ENCODE measurements around the gene LRG1.

Gene LRG1

GRCh38 chr19:4510435-4511255 is 29.2 kb downstream of the LRG1 start:
- Histone ChIP-seq H3K4me1 (ENCODE audit: insufficient read depth, poor library complexity, severe bottlenecking) (no peaks in the 10 kb centered on the region), H3K27ac (ENCODE audit: poor library complexity, severe bottlenecking) (no peak overlapping the region), H3K36me3 (ENCODE audit: low read depth) (no peaks in the 10 kb centered on the region), H3K4me3 (ENCODE audit: severe bottlenecking) (no peak overlapping the region), H3K27me3 (ENCODE audit: insufficient read depth, poor library complexity, severe bottlenecking) (no peaks in the 10 kb centered on the region), H3K9me3 (ENCODE audit: severe bottlenecking) (no peaks in the 10 kb centered on the region)
- no peak for ATAC-seq (ENCODE audit: low read depth)
- TF ChIP-seq CTCF (IDR thresholded peaks at IDR 0.05; ENCODE audit: poor library complexity, severe bottlenecking) = no peak
- no peak for DNase-seq (ENCODE audit: low spot score)

GRCh38 chr19:4508698-4509097 is 31.1 kb downstream of the LRG1 start:
- no peak for ATAC-seq (ENCODE audit: low read depth)
- Histone ChIP-seq H3K27me3 (ENCODE audit: insufficient read depth, poor library complexity, severe bottlenecking) (no peaks in the 10 kb centered on the region), H3K36me3 (ENCODE audit: low read depth) (no peaks in the 10 kb centered on the region), H3K27ac (ENCODE audit: poor library complexity, severe bottlenecking) (no peak overlapping the region), H3K4me1 (ENCODE audit: insufficient read depth, poor library complexity, severe bottlenecking) (no peaks in the 10 kb centered on the region), H3K4me3 (ENCODE audit: severe bottlenecking) (no peak overlapping the region), H3K9me3 (ENCODE audit: severe bottlenecking) (no peaks in the 10 kb centered on the region)
- no peak for TF ChIP-seq CTCF (IDR thresholded peaks at IDR 0.05; ENCODE audit: poor library complexity, severe bottlenecking)
- no peak for DNase-seq (ENCODE audit: low spot score)

GRCh38 chr19:4507804-4508203 is 32.0 kb downstream of the LRG1 start:
- no peak for TF ChIP-seq CTCF (IDR thresholded peaks at IDR 0.05; ENCODE audit: poor library complexity, severe bottlenecking)
- H3K4me1 ChIP-seq (ENCODE audit: insufficient read depth, poor library complexity, severe bottlenecking) = no peaks in the 10 kb centered on the region
- H3K27me3 ChIP-seq (ENCODE audit: insufficient read depth, poor library complexity, severe bottlenecking) = no peaks in the 10 kb centered on the region
- DNase-seq (ENCODE audit: low spot score) = no peak
- H3K27ac ChIP-seq (ENCODE audit: poor library complexity, severe bottlenecking) = no peak overlapping the region
- H3K4me3 ChIP-seq (ENCODE audit: severe bottlenecking) = no peak overlapping the region
- ATAC-seq (ENCODE audit: low read depth) = no peak
- H3K9me3 ChIP-seq (ENCODE audit: severe bottlenecking) = no peaks in the 10 kb centered on the region
- H3K36me3 ChIP-seq (ENCODE audit: low read depth) = no peaks in the 10 kb centered on the region

GRCh38 chr19:4507150-4507452 is 32.7 kb downstream of the LRG1 start:
- ATAC-seq (ENCODE audit: low read depth) (no peak), DNase-seq (ENCODE audit: low spot score) (no peak)
- Histone ChIP-seq H3K9me3 (ENCODE audit: severe bottlenecking) (no peaks in the 10 kb centered on the region), H3K27ac (ENCODE audit: poor library complexity, severe bottlenecking) (no peak overlapping the region), H3K4me1 (ENCODE audit: insufficient read depth, poor library complexity, severe bottlenecking) (no peaks in the 10 kb centered on the region), H3K36me3 (ENCODE audit: low read depth) (no peaks in the 10 kb centered on the region), H3K27me3 (ENCODE audit: insufficient read depth, poor library complexity, severe bottlenecking) (no peaks in the 10 kb centered on the region), H3K4me3 (ENCODE audit: severe bottlenecking) (no peak overlapping the region)
- no peak for TF ChIP-seq CTCF (IDR thresholded peaks at IDR 0.05; ENCODE audit: poor library complexity, severe bottlenecking)

GRCh38 chr19:4506449-4507149 is 33.2 kb downstream of the LRG1 start:
- DNase-seq (ENCODE audit: low spot score) (no peak), ATAC-seq (ENCODE audit: low read depth) (peak; percentile 53; the same call in 2 of the 3 replicates)
- Histone ChIP-seq H3K27me3 (ENCODE audit: insufficient read depth, poor library complexity, severe bottlenecking) (no peaks in the 10 kb centered on the region), H3K27ac (ENCODE audit: poor library complexity, severe bottlenecking) (no peak overlapping the region), H3K9me3 (ENCODE audit: severe bottlenecking) (no peaks in the 10 kb centered on the region), H3K36me3 (ENCODE audit: low read depth) (no peaks in the 10 kb centered on the region), H3K4me3 (ENCODE audit: severe bottlenecking) (no peak overlapping the region), H3K4me1 (ENCODE audit: insufficient read depth, poor library complexity, severe bottlenecking) (no peaks in the 10 kb centered on the region)
- no peak for TF ChIP-seq CTCF (IDR thresholded peaks at IDR 0.05; ENCODE audit: poor library complexity, severe bottlenecking)

Data from RWPE2 (cell line).